Pons (tissue), 1 donor: ENCODE measurements around the gene BACH2.
A peak's percentile ranks its signal among the peaks of the same experiment; 100 is the strongest.
"Not testable (repeated sequence)": the region's sequence is repeated elsewhere in the genome, so short reads cannot be mapped to it uniquely, and the experiment has no call there.

Experiments
- DNase-seq: peaks from one replicate; pipeline ENCODE4 v3.0.0-alpha.2; 2016; ENCODE audit warnings: low spot score

The BACH2 gene

DNA sequence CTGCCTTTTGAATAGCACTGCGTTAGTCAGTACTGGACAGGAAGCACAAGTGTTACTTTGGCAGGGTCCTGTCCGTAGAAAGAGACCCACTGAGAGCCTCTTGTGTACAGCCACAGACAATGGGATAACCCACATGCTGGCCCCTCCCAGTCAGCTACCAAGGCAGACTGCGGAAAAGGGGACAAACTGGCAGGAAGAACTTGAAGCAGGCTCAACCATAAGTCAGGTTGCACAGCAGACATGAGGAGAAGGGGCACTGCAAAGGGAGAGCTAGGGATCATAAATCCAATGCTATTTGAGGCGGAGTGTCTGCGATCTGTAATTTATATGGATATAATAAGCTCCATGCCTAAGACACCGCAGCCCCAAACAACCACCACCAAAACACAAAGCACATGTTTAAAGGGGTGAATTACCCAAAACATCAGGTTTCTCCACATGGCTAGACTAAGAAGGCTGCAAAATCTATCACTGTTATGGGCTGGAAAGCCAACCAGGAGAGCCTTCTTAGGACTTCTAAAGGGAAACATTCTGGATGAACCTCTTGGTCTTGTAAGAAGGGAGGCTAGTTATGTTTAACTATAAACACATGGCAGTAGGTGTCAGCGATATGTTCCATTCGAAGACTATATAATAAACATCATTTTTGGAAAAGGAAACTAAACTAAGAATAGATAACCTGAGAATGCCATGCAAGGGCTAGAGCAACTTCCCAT lies 141.7 kb downstream of the BACH2 start:
- no peak for DNase-seq

DNA sequence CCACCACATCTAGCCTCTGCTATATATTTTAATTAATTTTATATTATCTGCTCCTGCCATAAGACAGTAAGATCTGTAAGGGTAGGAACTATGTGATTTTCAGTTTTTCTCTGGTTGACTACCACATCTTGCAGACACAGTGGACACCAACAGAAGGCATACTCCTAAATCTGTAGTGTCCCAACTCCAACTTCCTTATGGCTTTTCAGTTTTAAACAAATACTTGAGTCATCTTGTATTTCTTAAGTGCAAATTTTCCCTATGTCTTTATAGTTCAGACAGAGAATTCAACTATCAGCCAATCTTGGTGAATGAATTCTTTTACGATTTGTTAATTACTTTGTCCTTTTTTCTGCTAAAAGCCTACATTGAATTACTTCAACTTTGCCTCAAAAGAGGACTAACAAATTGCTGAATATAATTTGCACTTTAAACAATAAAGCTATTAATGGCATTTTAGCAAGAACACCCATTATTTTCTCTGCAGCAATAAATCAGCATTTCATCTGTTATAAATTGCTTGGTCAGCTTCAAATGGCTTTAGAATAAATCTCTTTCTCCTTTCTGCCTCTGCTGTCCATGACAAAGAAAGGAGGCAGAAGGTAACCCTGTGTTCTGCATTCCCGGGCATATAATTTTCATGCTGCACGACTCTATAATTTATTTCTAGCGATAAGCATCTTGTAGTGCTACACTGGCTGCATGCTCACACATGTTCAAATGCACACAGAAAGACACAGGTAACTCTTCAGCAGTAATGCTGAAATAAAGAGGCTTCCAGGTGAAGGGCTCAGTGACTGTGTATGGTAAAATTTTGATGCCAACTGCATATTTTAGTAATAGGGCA lies 144.8 kb downstream of the BACH2 start:
- DNase-seq = peak; percentile 60

DNA sequence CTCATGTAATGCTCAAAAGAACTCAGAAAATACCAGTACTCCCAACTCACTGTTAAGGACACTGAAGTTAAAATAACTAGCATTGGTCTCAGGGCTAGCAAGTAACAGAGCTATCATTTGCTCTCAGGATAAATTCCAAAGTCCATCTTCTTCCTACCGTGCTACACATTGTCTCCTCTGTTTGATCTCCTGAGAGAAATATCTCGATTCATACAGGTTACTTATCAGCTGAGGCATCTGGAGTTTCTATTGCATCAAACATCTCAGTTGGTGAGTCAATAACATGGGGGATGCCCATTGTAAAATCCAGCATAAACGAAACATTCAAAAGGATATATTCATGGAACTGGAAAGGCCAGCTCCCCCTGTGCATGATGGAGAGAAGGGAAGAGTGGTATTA lies 147.4 kb downstream of the BACH2 start:
- DNase-seq = no peak

DNA sequence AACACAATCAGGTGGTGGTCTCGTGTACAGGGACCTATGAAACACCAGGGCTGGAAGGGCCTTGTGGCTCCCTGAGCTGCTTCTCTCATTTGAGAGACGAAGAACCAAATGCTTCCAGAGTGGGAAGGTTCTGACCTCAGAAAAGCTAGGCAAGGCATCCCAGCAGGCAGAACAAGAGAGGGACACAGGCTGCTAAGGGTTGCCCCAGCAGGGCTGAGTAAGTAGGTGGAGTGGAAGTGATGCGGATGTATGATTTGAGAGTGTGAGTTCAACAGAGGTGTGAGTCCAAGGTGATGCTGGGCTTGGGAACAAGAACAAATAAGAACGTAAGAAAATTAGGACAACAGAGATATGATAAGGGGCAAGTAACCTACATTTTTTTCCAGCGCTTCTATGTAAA lies 147.8 kb downstream of the BACH2 start:
- no peak for DNase-seq

DNA sequence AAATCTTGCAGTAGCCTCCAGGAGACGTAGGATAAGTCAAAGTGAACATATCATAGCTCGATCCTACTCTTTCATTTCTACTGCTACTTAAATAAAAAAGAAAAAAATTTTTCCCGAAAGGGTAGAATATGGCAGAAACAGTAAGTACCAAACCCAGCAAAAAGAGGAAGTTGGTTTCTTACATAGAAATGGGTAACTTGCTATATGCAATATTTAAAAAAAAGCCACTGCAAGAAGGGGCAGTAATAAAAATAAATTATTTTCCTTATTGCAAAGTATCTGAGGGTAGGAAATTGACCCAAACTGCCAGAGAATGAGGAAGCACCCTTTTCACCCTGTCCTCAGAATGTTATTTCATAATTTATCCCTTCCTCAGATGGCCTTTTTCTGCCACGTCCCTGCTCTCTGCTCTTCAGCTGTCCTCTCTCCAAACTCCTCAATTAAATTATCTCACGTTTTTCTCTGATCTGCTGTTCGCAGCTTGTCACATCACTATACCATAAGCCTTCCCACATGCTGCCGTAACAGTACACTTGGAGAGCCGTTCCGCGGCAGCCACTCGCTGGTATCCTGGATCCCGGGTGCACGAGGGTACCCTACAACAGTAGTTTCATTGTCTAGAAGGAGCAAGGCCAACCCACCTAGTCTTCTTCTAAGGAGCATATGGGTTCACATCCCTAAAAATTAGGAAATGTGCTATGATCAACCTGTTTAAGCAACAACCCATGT lies 149.6 kb downstream of the BACH2 start:
- DNase-seq = peak; percentile 72

DNA sequence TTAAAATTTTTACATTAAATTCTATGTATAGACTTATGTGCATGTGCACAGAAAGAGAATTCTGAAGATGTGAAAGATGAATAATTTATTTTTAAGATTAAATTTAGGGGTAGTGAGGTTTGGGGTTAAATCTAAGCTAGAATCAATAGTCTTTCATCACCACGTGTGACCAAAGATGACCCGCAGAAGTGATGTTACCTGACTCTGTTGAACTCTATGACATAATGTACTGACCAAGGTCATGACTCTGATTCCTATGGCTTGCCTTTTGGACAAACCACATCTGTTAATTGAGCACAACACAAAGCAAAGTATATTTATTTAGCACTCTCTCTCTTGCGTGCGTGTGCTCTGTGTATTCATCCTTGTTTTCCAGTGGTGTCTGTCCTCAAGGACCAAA lies 150.6 kb downstream of the BACH2 start:
- DNase-seq = no peak

GRCh38 chr6:90144928-90145555 lies 151.6 kb downstream of the BACH2 start:
- DNase-seq = no peak

DNA sequence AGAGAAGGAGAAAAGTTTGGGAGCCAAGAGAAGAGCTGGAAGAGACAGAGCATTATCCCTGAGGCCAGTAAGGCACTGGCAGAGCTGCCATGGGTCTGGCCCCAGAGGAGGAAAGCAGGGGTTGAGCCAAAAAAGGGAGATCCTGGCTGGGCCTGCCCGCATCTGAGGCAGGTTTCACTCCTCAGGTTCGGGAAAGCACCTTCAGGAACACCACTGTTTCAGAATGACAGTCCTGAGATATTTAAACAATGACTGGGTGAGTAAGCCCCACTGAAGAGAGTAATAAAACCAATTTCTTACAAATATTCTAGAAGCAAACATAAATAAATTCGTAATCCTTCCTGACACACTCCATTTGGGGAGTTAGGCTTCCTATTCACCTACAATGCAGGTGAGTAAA lies 152.2 kb downstream of the BACH2 start:
- no peak for DNase-seq

GRCh38 chr6:90140683-90141082 lies 156.0 kb downstream of the BACH2 start:
- no peak for DNase-seq

- no peak for DNase-seq
Measured at GRCh38 chr6:90139272-90139817, 157.3 kb downstream of the BACH2 start.

GRCh38 chr6:90136837-90137568 lies 159.6 kb downstream of the BACH2 start:
- DNase-seq = no peak

DNA sequence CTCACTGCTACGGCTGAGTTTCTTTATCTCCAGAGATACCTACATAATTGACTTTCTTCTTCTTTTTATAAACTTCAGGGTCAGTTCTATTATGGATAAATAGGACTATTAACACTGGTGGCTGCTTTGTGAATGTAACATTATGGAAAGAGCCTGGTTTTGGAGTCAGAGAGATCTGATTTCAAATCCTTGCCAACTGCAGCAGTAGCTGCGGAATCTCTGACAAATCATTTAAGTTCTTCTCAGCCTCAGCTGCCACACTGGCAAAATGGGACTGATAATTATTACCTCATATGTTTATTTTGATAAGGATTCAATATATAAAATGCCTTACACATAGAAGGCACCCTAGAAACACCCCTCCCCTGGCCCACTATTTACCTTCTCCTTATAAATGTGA lies 160.5 kb downstream of the BACH2 start:
- DNase-seq = no peak

DNA sequence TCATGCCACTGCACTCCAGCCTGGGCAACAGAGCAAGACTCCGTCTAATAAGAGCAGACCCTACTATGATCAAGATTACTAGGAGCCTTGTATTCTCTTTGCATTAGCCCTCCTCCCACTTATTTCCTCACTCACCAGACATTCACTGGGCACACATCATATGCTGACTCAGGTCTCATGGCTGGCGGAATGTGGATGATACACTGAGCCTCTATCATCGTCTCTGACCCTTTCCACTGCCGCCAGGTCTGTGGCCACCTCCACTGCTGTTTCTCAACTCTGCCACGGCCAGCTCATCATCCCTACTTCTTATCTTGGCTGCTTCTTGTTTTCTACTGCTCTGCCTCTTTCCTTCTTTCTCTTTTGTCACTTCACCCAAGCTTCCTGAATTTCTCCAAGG lies 161.0 kb downstream of the BACH2 start:
- DNase-seq = no peak

DNA sequence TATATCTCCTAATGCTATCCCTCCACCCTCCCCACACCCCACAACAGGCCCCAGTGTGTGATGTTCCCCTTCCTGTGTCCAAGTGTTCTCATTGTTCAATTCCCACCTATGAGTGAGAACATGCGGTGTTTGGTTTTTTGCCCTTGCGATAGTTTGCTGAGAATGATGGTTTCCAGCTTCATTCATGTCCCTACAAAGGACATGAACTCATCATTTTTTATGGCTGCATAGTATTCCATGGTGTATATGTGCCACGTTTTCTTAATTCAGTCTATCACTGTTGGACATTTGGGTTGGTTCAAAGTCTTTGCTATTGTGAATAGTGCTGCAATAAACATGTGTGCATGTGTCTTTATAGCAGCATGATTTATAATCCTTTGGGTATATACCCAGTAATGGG lies 163.0 kb downstream of the BACH2 start:
- not testable (repeated sequence) for DNase-seq

GRCh38 chr6:90131614-90132423 lies 164.8 kb downstream of the BACH2 start:
- peak; percentile 28 for DNase-seq

GRCh38 chr6:90131125-90131524 lies 165.5 kb downstream of the BACH2 start:
- DNase-seq = no peak

DNA sequence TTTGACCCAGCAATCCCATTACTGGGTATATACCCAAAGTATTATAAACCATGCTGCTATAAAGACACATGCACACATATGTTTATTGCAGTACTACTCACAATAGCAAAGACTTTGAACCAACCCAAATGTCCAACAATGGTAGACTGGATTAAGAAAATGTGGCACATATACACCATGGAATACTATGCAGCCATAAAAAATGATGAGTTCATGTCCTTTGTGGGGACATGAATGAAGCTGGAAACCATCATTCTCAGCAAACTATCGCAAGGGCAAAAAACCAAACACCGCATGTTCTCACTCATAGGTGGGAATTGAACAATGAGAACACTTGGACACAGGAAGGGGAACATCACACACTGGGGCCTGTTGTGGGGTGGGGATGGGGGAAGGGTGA lies 168.0 kb downstream of the BACH2 start:
- DNase-seq = not testable (repeated sequence)

DNA sequence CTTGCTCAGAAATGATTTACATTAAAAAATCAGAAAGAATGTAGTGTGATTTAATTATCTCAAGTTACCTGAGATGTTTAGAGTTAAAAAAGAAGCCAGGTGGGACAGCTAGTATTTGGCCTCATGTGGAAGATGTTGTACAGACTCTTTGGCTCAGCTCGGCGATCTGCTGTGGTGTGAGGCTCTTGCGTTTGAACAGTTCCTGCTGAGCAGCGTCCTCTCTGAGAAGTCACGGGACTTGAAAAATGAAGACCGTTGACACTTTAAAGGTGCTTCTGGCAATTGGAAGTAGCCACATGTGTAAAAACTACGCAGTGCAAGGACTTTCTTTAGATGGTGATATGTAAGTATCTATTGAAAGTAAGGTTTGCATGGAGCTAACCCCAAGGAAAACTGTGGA lies 169.0 kb downstream of the BACH2 start:
- DNase-seq = no peak

- DNase-seq = no peak
Measured at GRCh38 chr6:90126839-90127238, 169.8 kb downstream of the BACH2 start.

DNA sequence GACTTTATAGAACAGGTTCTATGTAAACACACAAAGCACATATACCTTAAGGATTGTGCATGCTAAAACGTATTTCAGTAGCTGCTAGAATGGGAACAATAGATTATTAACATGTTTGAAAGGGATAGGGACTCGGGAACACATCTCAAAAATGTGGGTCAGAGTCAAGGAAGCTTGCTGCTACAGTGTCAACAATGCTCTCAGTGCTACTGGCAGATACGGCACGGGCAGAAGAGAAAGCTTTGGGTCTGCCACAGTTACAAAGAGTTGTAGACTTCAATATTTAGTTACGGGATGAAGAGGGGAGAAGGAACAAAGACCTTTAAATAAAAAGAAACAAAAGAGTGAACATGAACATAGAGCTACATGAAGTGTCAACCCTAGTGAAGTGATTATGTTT lies 170.5 kb downstream of the BACH2 start:
- DNase-seq = no peak
